GM10266 (cell line): Measurements from ENCODE around the gene DLG2.

Experiments
- DNase-seq: peaks from one replicate; pipeline ENCODE4 v3.0.0; 2012; ENCODE audit errors: extremely low spot score
- TF ChIP-seq, protein P1 (sequence below): IDR thresholded peaks from 2 replicates; pipeline ENCODE4 v1.5.1; 2012; ENCODE audit warnings: mild to moderate bottlenecking, low read depth; ENCODE audit not compliant: control insufficient read depth, insufficient read depth; ENCODE audit errors: missing control alignments

The DLG2 gene

GRCh38 chr11:85088286-85088685 lies 538.9 kb downstream of the DLG2 start:
- TF ChIP-seq, protein P1, sequence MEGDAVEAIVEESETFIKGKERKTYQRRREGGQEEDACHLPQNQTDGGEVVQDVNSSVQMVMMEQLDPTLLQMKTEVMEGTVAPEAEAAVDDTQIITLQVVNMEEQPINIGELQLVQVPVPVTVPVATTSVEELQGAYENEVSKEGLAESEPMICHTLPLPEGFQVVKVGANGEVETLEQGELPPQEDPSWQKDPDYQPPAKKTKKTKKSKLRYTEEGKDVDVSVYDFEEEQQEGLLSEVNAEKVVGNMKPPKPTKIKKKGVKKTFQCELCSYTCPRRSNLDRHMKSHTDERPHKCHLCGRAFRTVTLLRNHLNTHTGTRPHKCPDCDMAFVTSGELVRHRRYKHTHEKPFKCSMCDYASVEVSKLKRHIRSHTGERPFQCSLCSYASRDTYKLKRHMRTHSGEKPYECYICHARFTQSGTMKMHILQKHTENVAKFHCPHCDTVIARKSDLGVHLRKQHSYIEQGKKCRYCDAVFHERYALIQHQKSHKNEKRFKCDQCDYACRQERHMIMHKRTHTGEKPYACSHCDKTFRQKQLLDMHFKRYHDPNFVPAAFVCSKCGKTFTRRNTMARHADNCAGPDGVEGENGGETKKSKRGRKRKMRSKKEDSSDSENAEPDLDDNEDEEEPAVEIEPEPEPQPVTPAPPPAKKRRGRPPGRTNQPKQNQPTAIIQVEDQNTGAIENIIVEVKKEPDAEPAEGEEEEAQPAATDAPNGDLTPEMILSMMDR: no peak
- no peak for DNase-seq

DNA sequence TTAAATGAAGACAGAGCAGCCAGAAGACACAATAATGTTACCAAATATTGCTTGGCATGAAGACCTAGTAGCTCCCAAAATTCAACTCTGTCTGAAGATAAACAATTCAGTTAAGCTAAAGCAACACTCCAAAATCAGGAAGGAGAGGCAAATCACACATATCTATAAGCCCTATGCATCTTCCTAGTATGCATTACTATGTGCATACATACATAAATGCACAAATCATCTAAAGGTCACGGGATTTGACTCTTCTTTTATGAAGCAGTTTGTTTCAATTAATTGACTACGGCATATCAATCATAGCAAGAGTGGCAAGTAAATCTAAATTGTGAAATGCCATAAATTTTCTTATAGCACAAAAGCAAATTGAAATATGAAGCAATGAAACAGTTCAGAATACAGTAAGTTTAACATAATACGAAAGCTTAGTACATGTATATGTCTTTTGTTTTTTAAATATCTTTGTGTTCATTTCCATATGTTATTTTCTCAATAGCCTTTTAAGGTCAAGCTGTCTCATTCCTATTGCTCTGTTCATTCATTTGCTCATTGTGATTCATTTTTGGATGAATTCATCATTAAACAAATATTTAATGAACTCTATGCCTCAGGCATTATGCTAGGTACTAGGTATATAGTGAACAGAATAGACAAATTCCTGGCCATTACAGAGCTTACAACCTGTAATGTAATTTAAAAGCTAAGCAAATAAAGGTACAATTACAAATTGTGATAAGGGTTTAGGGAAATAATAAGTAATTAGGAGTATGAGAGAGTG lies 540.5 kb downstream of the DLG2 start:
- TF ChIP-seq, protein P1: no peak
- DNase-seq: no peak

DNA sequence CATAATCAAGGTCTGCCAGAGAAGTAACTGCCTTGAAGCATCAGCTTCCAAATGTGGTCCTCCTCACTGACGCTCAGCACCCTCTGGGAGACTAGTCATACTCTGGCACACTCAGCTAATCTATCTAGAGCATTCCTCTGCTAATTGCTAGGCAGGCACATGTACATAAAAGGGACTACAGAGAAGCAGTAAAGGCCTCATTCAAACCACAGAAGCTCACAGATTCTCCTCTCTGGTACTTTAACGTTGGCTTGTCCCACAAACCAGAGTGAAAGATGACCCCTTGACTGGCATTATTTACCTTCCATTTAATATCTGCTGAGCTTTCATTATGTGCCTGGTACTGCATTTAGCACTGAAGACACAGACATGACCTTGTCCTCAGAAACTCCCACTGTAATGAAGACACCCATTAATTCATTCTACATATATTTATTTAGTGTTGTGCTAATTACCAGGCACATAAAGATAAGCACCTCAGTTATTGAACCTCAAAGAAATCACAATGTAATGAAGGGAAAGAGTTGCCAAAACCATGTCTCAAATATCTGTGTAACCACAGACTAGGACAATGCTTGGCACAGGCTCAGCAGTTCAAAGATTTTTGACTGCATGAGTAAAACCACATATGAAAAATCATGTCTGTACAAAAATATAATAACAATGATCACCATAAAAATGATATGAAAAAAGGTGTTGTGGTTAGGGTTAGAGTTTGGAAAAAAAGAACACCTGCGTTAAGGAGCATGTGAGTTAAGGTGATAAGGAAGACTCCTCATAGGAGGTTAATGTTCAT lies 550.4 kb downstream of the DLG2 start:
- TF ChIP-seq, protein P1: no peak
- DNase-seq: no peak

DNA sequence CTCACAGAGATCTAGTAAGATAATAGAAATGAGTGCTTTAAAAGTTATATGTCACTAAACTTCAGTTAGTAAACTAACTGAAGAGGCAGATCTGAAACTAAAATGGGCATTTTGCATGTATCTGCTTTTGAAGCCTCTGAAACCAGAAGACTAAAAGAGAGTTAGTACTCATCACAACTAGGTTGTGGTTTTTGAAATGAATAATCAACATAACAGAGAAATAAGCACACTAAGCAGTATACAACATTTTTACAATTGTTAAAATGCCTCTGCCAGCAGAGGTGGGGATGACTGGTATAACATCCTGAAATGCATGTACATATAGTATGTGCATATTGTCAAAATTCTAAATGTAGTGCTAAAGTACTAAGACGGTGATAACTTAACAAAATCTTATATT lies 564.5 kb downstream of the DLG2 start:
- TF ChIP-seq, protein P1: no peak
- peak; percentile 4 for DNase-seq

DNA sequence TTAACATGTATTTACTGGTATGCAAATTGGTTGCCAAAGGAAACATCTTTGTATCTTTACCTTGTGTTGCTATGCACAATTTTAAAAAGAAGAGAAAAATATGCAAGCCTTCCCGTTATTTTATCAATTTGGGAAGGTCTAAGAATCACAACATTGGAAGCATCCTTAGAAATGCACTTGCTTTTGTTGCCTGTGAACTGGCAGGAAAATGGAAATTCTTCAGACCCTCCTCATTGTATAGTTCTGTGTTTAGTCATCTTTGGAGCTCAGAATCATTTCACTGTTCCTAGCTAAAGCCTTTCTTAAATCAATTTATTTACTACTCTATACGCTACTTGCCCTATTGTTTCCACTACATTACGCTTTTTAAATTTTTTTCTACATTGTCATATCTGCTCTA lies 574.5 kb downstream of the DLG2 start:
- no peak for DNase-seq
- TF ChIP-seq, protein P1: no peak

DNA sequence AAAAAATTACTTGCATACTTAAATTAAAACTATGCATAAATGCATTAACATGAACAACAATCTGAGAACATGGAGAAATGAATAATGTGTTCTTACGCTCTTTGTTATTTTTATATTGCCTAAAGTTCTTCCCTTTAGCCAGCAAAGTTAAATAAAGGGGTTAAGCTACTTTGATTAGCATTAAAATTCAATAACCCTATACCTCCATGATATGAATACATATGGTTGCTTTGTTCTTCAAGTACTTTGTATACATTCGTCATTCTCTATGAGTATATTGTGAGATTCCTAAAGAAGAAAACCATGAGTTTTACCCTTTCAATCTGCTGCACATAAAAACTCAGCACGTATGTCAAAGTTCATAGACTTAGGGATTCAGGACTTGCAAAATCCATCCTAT lies 578.3 kb downstream of the DLG2 start:
- TF ChIP-seq, protein P1: no peak
- DNase-seq: no peak

GRCh38 chr11:85045716-85046115 lies 581.4 kb downstream of the DLG2 start:
- no peak for DNase-seq
- TF ChIP-seq, protein P1: no peak
